Measurements from ENCODE around the gene TSPO. TPM values are rescaled to one million over a fixed set of nuclear protein-coding genes. Genes with fewer than 3 reads are reported as not detected.

Gene TSPO
- polyA plus RNA-seq, 1 experiment, result 313 TPM

GRCh38 chr22:43148581-43148980 lies 2.8 kb upstream of the TSPO start:
- no peak for TF ChIP-seq CTCF (IDR thresholded peaks at IDR 0.05; ENCODE audit: insufficient read depth, low read depth, low read length)
- CTCF ChIA-PET, result interaction anchor here (1.7 kb wide), 1 partner anchor 12 kb away, joined by 5 read pairs; no protein-coding TSS in a partner anchor
- Histone ChIP-seq H3K36me3 (ENCODE audit: control insufficient read depth, insufficient read depth, low read length) (no peaks in the 10 kb centered on the region), H3K27me3 (ENCODE audit: control insufficient read depth, insufficient read depth, low read length) (no peaks in the 10 kb centered on the region), H3K4me3 (ENCODE audit: low read depth, low read length) (no peak overlapping the region)
- no peak for DNase-seq (ENCODE audit: low read depth)
- POLR2A ChIA-PET, result no interaction called here

- POLR2A ChIA-PET, result interaction anchor here (0.5 kb wide), 1 partner anchor 11 kb away, joined by 9 read pairs; no protein-coding TSS in a partner anchor
- no peak for DNase-seq (ENCODE audit: low read depth)
- Histone ChIP-seq H3K36me3 (ENCODE audit: control insufficient read depth, insufficient read depth, low read length) (no peaks in the 10 kb centered on the region; the same call in 1 of the 2 replicates), H3K4me3 (ENCODE audit: low read depth, low read length) (peak overlapping the region; percentile 92), H3K27me3 (ENCODE audit: control insufficient read depth, insufficient read depth, low read length) (no peaks in the 10 kb centered on the region)
- TF ChIP-seq CTCF (IDR thresholded peaks at IDR 0.05; ENCODE audit: insufficient read depth, low read depth, low read length), result no peak
- CTCF ChIA-PET, result interaction anchor here (1.0 kb wide), 1 partner anchor 8 kb away, joined by 3 read pairs; the partner anchor contains the start of gene MCAT
These were observed 590 bp upstream of the TSPO start for GRCh38 chr22:43150731-43151206.

- DNase-seq (ENCODE audit: low read depth), result no peak
- ChIA-PET POLR2A (no interaction called here), CTCF (interaction anchor here (0.8 to 1.3 kb wide), 2 partner anchors 11 to 13 kb away, joined by 4 read pairs; no protein-coding TSS in a partner anchor)
- Histone ChIP-seq H3K36me3 (ENCODE audit: control insufficient read depth, insufficient read depth, low read length) (peaks cover 2% of the 10 kb centered on the region), H3K27me3 (ENCODE audit: control insufficient read depth, insufficient read depth, low read length) (no peaks in the 10 kb centered on the region), H3K4me3 (ENCODE audit: low read depth, low read length) (peak overlapping the region; percentile 92)
- no peak for TF ChIP-seq CTCF (IDR thresholded peaks at IDR 0.05; ENCODE audit: insufficient read depth, low read depth, low read length)
These were observed 621 bp downstream of the TSPO start for GRCh38 chr22:43152003-43152356.

- Histone ChIP-seq H3K27me3 (ENCODE audit: control insufficient read depth, insufficient read depth, low read length) (no peaks in the 10 kb centered on the region), H3K4me3 (ENCODE audit: low read depth, low read length) (peak overlapping the region; percentile 92), H3K36me3 (ENCODE audit: control insufficient read depth, insufficient read depth, low read length) (peaks cover 2% of the 10 kb centered on the region)
- ChIA-PET CTCF (interaction anchor here (0.8 to 1.3 kb wide), 2 partner anchors 11 to 12 kb away, joined by 4 read pairs; no protein-coding TSS in a partner anchor), POLR2A (no interaction called here)
- DNase-seq (ENCODE audit: low read depth), result no peak
- no peak for TF ChIP-seq CTCF (IDR thresholded peaks at IDR 0.05; ENCODE audit: insufficient read depth, low read depth, low read length)
These were observed 1.2 kb downstream of the TSPO start for GRCh38 chr22:43152357-43153071.

GRCh38 chr22:43153899-43154298 lies 2.5 kb downstream of the TSPO start:
- ChIA-PET CTCF (interaction anchor here (0.6 kb wide), 1 partner anchor 1491 kb away, joined by 3 read pairs; no protein-coding TSS in a partner anchor), POLR2A (no interaction called here)
- H3K4me3 ChIP-seq (ENCODE audit: low read depth, low read length), result no peak overlapping the region
- H3K27me3 ChIP-seq (ENCODE audit: control insufficient read depth, insufficient read depth, low read length), result no peaks in the 10 kb centered on the region
- peaks cover 3% of the 10 kb centered on the region for H3K36me3 ChIP-seq (ENCODE audit: control insufficient read depth, insufficient read depth, low read length)
- TF ChIP-seq CTCF (IDR thresholded peaks at IDR 0.05; ENCODE audit: insufficient read depth, low read depth, low read length), result no peak
- no peak for DNase-seq (ENCODE audit: low read depth)

Measured in BJ (cell line).